NCI-H345 (cell line): ENCODE measurements around the gene CCDC39.

ENCODE experiments used
- DNase-seq: peaks from one replicate; lab custom pipeline; 2025; lab: John Stamatoyannopoulos, UW

Gene CCDC39

DNA sequence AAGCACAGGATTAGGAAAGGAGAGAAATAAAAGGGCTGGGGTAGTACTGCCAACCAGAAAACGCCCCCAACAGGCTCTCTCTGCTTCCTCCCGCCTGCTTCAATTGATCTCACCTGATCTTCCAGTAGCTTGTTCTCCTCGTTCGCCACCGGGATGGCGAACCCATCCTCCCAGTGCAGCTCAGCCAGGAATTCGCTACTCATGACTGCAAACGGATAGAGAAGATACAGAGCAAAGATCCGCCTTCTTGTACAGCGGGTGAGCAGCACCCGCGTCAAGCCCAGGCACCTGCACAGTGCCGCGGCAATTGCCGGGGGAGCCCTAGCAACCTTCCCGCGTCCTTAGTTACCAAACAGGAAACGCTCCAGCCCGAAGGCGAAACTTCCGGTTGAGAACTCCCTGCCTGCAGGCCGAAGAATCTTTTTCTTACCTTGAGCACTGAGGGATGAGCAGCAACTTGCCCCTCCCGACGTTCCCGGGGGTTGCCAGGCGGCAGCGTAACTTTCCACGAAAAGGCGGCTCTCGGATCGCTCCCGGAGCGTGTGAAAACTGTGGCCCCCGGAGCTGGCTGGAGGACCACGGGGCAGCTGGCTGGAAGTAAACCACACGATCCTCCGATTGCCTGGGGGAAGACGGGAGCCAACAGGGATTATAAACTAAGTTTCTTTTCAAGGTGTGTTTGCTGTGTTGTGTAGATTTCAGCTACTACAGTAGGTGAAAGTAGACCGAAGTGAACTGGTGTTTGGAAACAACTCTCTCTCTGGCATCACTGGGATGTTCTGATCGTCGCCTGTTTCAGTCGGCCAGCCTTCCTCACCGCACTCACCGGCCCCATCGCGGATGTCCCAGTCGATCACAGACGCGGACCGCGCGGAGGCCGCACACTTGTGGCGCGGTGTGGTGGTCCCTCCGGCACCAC lies at the start of gene CCDC39:
Gene CCDC39 (minus strand): TSS at position 312 of the 919 bp plus-strand sequence. CDS start 109 bp downstream, at position 203.
- DNase-seq = peak; percentile 96

DNA sequence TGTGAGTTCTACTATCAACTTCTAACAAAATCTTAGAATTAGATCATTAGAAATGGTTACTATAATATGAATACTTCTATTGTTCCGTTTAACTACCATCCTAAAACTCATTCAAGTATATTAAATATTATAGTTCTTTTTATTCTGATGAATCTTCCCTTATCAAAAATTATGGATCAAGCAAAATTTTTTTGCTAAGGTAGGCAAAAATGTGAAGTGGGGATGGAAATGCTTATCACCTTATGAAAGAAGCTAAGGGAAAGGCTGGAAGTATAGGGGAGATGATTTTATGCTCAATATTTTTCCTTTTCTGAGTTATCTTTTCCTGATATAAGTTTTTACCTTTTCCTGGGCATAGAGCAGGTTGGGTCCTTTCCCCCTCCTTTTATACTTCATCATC lies 40.7 kb upstream of the CCDC39 start:
- DNase-seq = no peak

DNA sequence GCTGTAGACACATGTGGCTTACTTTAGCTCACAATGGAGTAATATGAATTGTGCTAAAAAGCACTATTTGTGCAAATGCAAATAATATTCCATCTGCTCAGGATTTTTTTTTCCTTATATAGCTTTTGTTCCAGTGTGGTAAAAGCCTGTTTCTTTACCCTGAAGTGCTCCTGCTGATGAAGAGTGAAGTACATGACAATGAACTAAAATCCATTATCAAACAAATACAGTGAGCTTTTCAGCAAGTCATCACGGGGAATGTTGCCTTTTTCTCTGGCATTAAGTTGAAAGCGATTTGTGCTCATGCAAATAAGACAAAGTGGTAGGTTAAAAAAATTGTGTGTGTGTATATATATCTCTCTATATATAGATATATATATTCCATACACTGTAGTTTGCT lies 28.6 kb upstream of the CCDC39 start:
- peak; percentile 44 for DNase-seq

DNA sequence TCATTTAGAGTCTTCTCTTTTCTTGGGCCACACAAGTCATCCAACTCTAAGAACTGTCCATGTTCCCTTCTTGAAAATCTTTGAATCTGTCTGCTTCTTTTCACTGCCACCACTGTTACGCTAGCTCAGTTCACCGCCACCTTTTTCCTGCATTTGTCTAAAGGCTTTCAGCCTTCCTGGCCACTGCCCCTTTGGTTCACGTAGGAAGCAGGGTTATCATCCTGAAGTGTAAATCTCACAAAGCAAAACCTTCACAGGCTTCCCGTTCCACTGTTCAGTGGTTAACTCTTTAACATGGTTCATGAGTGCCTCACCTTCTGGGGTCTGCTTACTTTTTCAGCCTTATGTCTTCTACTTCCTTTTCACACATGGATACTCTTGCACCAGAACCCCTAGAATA lies 26.3 kb upstream of the CCDC39 start:
- no peak for DNase-seq

DNA sequence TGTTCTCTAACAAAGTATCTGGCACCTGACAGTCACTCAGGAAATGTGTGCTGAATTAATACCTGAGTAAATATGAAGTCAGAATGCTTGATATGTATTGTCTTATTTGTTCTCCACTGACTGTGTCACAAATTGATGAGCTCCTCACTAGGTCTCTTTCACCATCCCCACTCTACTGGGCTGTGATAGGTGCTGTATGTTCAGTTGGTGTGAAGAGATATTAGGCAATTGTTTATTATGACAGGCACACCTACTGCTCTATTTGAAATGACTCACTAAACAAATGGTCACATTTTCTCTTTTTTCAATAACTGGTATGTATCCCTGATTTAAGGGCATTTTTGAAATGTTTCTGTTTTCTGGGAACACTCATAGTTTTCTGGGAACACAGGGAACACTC lies 25.2 kb upstream of the CCDC39 start:
- DNase-seq = no peak

DNA sequence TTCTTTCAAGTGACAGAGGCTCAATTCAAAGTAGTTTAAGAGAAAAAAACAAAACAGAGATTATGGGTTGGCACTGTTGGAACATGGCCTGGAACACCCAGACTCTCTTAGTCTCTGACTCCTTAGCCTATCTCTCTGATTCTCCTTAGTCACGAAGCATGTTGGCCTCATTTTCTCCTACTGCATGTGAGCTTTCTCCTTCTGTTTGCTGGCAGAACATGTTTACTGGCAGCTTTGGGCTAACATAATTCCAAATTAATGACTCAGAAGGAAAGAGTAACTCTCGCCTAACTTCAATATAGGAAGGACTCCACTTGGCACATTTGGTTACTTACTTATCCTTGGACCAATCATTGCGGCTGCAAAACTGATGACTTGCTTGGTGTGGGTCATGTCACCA lies 21.7 kb upstream of the CCDC39 start:
- DNase-seq = no peak

DNA sequence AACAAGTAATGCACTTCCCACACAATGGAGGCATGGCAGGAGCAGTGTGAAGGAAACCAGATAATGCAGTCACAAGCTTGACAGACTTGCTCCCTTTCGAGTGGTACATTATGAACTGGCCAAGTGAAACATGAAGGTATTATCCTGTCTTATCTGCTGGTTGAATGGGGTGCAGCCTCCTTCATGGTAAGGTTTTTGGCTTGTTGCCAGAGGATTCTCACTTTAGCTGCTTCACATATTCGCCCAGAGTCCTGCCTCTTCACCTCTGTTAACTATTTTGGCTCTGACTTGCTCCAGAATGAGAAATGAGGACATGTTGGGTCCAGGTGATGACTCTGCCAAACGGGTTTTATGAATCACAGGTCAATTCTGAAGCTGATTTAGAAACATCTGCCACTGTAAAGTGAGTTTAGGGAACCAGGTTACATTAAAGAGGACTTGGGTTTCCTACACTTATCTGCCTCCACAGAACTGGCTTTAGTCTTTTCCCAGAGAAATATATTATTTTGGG lies 19.5 kb upstream of the CCDC39 start:
- peak; percentile 39 for DNase-seq

DNA sequence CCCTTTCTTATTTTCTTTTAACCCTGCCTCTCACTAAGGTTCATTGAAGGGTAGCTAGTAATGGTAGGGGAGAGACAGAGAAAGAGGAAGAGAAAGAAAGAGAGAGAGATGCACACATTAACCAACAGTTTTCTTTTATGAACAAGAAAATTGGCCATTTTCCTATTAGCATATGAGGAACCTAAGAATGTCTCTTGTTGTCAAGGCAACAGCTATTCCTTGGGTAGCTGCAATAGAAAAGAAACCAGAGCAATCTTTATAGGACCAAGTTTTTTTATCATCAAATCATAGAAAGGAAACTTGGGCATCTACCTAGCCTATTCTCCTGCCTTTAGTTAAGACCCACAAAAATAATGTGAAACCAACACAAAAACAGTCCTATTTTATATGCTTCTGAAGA lies 15.0 kb upstream of the CCDC39 start:
- DNase-seq = no peak

DNA sequence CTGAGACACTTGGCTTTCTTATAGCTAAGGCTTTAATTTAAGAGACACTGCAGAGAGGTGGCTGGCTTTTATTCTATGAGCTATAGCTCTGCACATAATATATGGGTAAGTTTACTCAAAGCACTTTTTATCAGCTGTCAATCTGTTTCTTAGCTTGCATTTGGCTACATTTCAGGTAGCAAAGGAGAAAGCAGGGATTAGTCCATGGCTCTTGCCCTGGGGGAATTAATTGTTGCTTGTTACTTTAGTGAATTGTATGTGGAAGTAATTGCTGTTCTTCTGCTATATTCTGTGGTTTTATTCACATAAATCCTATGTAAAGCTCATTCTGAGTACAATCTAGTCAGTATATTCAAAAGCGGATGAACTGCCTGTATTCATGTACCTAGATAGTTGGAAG lies 14.4 kb upstream of the CCDC39 start:
- no peak for DNase-seq

DNA sequence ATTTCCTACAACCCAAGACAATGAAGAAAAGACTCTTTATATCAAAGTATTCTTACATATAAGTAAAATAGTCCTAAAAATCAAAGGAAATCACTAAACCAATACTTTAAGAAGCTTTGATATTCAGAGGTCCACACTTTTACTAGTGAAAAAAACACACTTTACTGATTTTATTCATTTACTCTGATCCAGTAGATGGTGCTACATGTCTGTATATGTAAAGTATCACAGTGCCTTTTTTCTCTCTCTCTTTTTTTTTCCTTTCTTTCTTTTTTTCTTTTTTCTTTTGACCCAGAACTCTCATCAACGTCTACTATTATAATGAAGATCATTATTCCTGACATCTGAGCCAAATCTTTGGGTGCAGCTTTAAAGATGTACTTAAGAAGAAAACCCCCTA lies 10.8 kb upstream of the CCDC39 start:
- no peak for DNase-seq

DNA sequence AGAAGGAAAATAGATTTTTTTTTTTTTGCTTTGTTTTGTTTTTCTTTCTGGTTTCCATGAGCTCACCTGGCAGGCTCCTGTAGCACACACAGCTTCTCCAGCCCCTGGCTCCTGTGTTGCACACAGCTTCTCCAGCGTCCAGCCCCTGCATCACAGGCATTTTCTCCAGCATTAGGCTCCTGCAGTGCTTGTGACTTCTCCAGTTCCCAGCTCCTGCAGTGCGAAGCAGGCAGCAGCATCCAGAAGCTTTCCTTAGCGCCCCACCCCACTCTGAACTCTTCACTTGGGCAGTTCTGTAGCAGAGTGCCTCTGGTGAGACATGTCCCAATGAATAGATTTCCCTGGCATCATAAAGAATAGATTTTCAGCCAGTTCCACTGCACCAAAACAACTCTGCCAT lies 5.5 kb upstream of the CCDC39 start:
- DNase-seq = no peak

DNA sequence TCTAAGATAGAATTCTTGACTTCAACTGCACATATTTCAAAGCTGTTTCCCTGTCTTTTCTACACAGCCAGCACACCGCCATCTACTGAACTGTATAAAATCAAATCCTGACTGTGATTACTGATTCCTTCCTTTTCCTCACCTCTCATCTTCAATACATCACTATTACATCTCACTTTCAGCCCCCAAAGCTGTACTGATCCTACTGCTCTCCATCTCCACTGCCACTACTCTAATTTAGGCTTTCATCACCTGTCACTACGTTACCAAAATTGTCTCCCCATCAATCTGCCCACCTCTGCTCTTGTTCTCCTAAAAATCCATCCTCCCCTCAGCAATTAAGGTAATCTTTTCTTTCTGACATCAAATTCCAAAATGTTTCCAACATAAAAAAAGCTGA lies 4.5 kb upstream of the CCDC39 start:
- no peak for DNase-seq

DNA sequence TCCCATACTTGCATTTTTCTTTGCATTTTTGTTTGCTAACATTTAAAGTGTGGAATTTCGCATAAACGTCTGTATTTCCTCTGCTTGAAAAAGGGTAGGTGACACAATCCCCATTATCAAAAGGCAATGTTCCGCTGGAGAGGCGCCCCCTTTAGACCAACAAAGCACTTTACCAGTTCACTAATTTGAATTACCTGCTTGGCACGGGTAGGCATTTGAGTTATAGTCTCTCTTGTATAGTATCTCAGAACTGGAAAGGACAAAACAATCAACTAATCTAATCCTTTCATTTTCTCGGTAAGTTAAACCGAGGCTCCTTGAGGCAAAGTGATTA lies 775 bp upstream of the CCDC39 start:
- DNase-seq = peak; percentile 87

DNA sequence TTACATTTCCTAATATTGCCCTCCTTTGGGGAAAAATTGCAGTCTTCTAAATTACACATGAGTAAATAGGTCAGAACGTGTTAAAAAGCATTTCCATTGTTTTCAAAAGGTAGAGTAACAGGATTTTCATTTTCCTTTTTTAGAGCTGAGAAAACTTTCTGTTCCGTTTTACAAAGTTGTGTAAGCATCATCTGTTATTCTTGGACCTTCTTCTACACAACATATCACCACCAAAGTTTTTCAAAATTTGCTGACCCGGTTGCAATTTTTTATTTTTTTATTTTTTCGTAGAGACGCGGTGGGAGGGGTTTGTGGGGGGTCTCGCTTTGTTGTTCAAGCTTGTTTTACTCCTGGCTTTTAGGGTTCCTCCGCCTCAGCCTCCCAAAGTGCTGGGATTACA lies 1.1 kb downstream of the CCDC39 start:
- DNase-seq = no peak

DNA sequence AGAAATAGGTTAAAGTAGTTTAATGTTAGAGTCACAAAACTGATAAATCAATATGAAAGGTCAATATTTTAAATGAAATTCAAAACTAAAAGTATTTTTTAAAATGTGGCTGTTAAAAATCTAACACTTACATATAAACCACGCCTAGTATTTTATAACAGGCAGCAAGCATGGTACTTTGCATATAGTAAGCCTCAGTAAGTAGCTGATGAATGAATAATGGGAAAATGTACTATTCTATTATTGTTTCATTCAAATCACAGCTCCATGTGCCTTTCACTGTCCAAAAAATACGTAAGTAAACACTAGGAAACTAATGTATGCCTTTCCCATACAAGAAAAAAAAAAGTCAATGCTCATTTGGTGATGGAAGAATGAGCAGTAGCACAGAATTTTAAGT lies 17.8 kb downstream of the CCDC39 start:
- no peak for DNase-seq

DNA sequence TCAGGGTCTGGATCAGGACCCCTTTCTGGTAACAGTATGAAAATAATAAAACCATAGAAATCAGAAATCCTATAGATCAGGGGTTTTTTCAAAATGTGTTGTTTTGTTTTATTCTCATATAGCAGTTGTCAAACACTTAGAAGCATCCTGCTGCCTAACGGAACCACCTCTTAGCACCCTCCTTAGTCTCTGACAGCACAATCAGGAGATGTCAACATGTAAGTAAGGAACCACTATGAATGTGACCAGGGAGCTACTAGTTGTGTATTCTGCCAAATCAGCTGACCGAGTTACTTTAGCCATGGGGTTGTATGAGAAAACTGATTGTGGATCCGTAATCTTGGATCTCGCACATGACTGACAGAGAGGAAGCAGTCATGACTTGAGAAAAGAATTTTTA lies 22.2 kb downstream of the CCDC39 start:
- no peak for DNase-seq

DNA sequence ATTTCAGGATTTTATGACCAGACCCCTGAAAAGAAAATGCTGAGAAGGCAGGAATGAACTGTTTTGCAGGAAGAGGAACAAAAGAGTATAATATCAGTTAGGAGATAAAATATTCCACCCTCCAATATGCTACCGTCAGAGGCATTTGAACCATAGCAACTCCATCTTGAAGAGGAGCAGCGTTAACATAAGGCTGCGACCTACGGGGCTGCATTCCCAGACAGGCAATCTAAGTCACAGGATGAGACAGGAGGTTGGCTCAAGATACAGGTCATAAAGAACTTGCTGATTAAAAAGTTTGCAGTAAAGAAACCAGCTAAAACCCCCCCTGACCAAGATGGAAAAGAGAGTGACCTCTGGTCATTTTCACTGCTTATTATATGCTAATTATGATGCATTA lies 22.9 kb downstream of the CCDC39 start:
- no peak for DNase-seq

DNA sequence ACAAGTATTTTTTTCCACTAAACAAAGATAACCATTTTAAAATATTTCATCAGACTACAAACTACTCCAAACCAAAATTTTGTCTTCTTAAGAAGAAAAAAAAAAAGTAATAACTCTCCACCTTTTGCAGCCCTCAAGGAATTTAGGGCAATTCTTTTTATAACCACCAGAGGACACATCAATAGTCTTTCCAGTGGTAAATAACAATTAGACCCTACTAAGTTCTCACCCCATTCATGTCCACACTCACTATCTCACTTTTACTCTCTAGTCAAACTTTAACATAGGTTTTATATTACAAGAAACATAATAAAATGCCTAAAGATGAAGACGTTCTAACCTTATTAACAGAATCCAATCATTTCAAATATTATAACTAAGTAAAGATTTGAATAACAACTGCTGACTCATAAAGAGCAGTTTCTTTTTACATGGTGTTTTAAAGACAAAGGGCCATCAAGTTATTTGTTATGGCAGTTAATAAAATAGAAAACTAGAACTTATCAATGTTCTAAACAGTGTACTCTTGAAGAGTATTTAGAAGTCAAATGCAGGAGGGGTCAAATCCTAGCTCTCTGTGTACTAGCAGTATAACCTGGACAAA lies 33.0 kb downstream of the CCDC39 start:
- no peak for DNase-seq

DNA sequence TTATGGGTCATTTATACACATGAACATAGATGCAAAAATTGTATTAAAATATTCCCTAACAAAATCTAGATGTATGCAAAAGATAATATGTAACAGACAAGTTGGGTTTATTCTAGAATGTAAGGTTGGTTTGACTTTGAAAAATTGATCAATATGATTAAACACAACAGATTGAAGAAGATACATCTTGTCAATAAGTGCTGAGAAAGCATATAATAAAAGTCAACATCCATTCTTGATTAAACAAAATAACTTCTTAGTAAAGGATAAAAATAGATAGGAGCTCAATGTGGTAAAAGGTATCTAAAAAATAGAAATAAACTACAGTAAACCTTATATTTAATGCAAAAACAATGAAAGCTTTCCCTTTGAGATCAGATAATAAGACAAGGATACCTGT lies 38.3 kb downstream of the CCDC39 start:
- DNase-seq = no peak

DNA sequence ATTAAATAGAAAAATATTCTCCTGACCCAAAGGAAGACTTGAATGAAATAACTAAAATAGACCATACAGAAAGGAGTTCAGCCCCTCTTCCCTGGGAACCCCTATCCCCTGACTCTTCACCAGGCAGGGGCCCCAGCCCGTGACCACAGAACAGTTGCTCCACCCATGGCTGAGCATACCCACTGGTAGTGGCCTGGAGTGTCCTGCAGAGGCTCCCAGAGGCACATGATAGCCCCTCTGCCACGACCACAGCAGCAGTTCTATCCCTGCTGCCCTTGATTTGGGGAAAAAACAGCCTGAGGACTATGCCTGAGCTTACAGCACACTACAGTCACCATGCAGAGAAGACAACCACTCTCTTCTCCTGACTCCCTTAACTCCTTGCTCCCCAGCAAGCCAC lies 45.6 kb downstream of the CCDC39 start:
- no peak for DNase-seq

DNA sequence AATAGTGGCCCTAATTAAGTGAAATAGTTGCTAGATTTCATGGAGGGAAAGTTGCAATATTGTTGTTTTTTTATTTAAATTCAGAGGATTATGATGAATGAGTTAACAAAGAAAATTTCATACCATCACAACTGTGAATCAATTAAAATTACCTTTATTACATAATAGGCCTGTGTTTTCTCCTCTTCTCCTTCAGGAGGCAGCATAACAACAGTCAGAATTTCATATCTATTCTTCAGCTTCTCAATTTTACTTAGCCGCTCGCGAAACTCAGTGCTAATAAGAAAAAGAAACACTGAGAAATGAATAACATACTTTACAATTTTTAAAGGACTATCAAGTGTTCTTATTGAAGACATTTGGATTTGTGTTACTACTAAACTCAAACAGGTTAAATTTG lies 48.0 kb downstream of the CCDC39 start:
- DNase-seq = no peak

DNA sequence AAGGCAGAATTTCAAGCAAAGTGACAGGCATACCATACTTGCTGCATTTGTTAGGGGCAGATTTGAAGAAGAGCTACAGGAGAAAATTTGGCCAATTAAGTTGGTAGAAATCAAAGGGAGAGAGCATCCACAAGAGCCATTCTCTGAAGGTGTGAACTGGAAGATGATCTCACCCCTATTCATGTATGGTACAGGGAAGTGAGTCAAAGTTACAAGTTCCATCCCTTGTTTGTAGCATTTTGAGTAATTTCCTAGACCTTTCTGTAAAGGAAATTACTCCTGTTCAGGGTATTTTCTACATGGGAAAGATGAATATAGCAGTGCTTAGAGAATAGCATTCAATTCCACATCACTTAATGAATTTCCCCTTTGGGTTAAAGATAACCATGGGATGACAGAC lies 48.9 kb downstream of the CCDC39 start:
- DNase-seq = no peak

DNA sequence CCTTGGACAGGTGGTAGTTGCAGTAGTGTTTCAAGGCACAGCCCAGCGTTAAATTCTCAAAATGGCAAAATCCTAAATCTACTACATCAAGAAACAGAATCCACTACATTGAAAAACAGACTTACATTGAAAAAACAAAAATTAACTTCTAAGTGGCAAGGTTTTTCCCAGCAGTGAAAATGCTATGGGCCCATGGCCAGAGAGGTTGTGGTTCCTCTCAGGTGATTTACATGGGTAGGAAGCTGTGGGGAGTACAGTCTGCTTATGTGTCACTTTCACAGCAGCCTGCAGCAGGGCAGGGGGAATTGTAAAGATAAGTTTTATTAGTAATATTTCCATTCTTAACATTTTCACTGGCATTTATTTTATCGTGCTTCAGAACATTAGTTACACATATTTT lies 52.4 kb downstream of the CCDC39 start:
- no peak for DNase-seq

DNA sequence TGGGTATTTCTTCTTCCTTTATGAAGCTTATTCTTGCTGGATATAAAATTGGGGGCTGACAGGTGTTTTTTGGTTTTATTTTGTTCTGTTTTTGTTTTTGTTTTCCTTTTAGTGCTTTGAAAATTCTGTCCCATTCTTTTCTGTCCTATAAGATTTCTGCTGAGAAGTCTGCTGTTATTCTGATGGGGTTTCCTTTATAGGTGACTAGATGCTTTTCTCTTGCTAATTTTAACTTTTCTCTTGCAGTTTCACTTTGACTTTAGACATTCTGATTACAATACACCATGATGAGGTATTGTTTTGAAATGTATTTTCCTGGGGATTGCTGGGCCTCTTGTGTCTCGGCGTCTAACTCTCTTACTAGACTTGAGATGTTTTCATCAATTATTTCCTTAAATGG lies 54.6 kb downstream of the CCDC39 start:
- no peak for DNase-seq
